Gastroesophageal sphincter (tissue), 3 donors: ENCODE results near the gene RCCD1.

Source experiments
- POLR2A ChIP-seq, 2 donors: fragments of 450-650 bp; IDR thresholded peaks; one replicate each; pipeline ENCODE4 v1.6.1; 2017; ENCODE audit warnings: antibody characterized with exemption in 2 of 2, mild to moderate bottlenecking in 2 of 2, moderate library complexity in 1 of 2
- TF ChIP-seq, protein P1 (sequence below), 4 experiments: fragments of 200-600 bp in 2 of 4; fragments of 450-650 bp in 2 of 4; sonication (generic) in 1 of 4; IDR thresholded peaks; one replicate each; pipeline ENCODE4 v1.5.1; 2017 to 2019; ENCODE audit warnings: antibody characterized with exemption in 4 of 4, mild to moderate bottlenecking in 2 of 4, moderate library complexity in 2 of 4

DNA sequence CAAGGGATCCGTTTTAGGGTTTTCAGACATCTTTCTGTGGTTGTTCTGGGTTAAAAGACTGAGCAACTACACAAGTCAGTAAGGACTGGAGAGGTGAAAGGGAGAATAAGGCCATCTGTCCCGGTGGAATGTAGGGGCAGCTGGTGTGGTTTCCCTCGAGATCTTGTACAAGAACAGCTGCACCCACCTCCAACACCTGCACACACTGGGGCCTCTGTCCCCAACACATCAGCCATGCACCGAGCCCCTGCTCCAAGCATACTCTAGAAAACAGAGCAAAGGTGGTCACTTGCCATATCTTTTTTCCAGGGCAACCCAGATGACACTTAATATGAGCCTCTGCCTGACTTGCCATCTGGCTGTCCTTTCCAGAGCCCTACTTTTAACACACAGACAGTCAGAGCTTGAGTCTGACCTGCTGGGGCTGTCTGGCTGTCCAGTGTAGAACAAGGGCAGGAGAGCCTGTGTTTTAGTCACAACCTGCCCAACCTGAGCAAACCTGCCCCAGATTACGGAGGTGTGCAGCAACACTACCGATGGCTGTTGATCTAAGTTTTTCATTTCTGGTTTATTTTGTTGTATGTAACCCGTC lies 39.4 kb upstream of the RCCD1 start:
- no peak for TF ChIP-seq POLR2A (IDR thresholded peaks at IDR 0.05)
- TF ChIP-seq, protein P1, sequence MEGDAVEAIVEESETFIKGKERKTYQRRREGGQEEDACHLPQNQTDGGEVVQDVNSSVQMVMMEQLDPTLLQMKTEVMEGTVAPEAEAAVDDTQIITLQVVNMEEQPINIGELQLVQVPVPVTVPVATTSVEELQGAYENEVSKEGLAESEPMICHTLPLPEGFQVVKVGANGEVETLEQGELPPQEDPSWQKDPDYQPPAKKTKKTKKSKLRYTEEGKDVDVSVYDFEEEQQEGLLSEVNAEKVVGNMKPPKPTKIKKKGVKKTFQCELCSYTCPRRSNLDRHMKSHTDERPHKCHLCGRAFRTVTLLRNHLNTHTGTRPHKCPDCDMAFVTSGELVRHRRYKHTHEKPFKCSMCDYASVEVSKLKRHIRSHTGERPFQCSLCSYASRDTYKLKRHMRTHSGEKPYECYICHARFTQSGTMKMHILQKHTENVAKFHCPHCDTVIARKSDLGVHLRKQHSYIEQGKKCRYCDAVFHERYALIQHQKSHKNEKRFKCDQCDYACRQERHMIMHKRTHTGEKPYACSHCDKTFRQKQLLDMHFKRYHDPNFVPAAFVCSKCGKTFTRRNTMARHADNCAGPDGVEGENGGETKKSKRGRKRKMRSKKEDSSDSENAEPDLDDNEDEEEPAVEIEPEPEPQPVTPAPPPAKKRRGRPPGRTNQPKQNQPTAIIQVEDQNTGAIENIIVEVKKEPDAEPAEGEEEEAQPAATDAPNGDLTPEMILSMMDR (IDR thresholded peaks at IDR 0.05) = no peak
